Neural cell (in vitro differentiated cells): ENCODE results near the gene OLFML3. TPM values are rescaled to one million over a fixed set of nuclear protein-coding genes. Genes with fewer than 3 reads are reported as not detected.

Experiments used
- H2AFZ ChIP-seq: fragments of 200-600, 300-800 bp; sonication (generic), shearing (Covaris generic); 2 replicates; pipeline ENCODE4 v1.6.0; 2014; ENCODE audit warnings: low read depth, mild to moderate bottlenecking, antibody characterized with exemption, low read length, moderate library complexity
- H3F3A ChIP-seq: fragments of 200-600 bp; shearing (Covaris generic); 2 replicates; pipeline ENCODE4 v1.6.1; 2016; ENCODE audit warnings: mild to moderate bottlenecking, moderate library complexity, mixed read lengths, antibody characterized with exemption, low read length; ENCODE audit not compliant: insufficient read depth, poor library complexity, severe bottlenecking
- H3K27ac ChIP-seq: fragments of 200-600, 300-800 bp; sonication (generic), shearing (Covaris generic); 2 replicates; pipeline ENCODE4 v1.5.1; 2014; ENCODE audit warnings: mild to moderate bottlenecking, low read length, moderate library complexity
- H3K27me3 ChIP-seq: fragments of 300-800, 200-600 bp; sonication (generic), shearing (Covaris generic); 2 replicates; pipeline ENCODE4 v1.6.0; 2014; ENCODE audit warnings: mild to moderate bottlenecking, low read depth, low read length, moderate library complexity; ENCODE audit not compliant: insufficient read depth
- H3K36me3 ChIP-seq: fragments of 300-800, 200-600 bp; sonication (generic), shearing (Covaris generic); 2 replicates; pipeline ENCODE4 v1.5.1; 2014; ENCODE audit warnings: mild to moderate bottlenecking, antibody characterized with exemption, low read length, moderate library complexity; ENCODE audit not compliant: insufficient read depth
- H3K4me2 ChIP-seq: fragments of 300-800, 200-600 bp; sonication (generic), shearing (Covaris generic); 2 replicates; pipeline ENCODE4 v1.6.0; 2014; ENCODE audit warnings: mild to moderate bottlenecking, low read length
- H3K4me3 ChIP-seq: fragments of 300-800, 200-600 bp; sonication (generic), shearing (Covaris generic); 2 replicates; pipeline ENCODE4 v1.5.1; 2014; ENCODE audit warnings: mild to moderate bottlenecking, low read length, moderate library complexity
- H3K79me2 ChIP-seq: fragments of 200-600 bp; shearing (Covaris generic); replicated peaks from 2 replicates; pipeline ENCODE4 v1.6.0; 2014; ENCODE audit warnings: mild to moderate bottlenecking, low read length, moderate library complexity; ENCODE audit not compliant: insufficient read depth
- H3K9ac ChIP-seq: fragments of 300-800, 200-600 bp; sonication (generic), shearing (Covaris generic); 2 replicates; pipeline ENCODE4 v1.6.1; 2016; ENCODE audit warnings: mild to moderate bottlenecking, low read length, mixed read lengths
- H3K9me2 ChIP-seq: fragments of 200-600 bp; shearing (Covaris generic); 2 replicates; pipeline ENCODE4 v1.6.1; 2016; ENCODE audit warnings: mild to moderate bottlenecking, low read length, mixed read lengths; ENCODE audit not compliant: insufficient read depth
- H3K9me3 ChIP-seq: fragments of 200-600, 300-800 bp; sonication (generic), shearing (Covaris generic); 2 replicates; pipeline ENCODE4 v1.6.1; 2016; ENCODE audit warnings: mild to moderate bottlenecking, mixed run types, low read length, moderate library complexity, mixed read lengths
- H4K20me1 ChIP-seq: fragments of 200-600 bp; shearing (Covaris generic); 2 replicates; pipeline ENCODE4 v1.6.1; 2016; ENCODE audit warnings: mild to moderate bottlenecking, mixed run types; ENCODE audit not compliant: insufficient read depth
- CTCF ChIP-seq: fragments of 450-650 bp; IDR thresholded peaks from 2 replicates; pipeline ENCODE4 v1.5.1; 2014; ENCODE audit warnings: antibody characterized with exemption, mild to moderate bottlenecking, moderate library complexity; ENCODE audit not compliant: poor library complexity, severe bottlenecking
- EP300 ChIP-seq: fragments of 450-650 bp; conservative IDR thresholded peaks from 2 replicates; pipeline ENCODE4 v1.6.1; 2014; ENCODE audit warnings: antibody characterized with exemption, mild to moderate bottlenecking, moderate library complexity; ENCODE audit not compliant: poor library complexity, severe bottlenecking
- EZH2 ChIP-seq: fragments of 200-600, 300-800 bp; shearing (Covaris generic), sonication (generic); IDR thresholded peaks from 2 replicates; pipeline ENCODE4 v1.6.1; 2014; ENCODE audit warnings: antibody characterized with exemption, low read length, borderline replicate concordance, mild to moderate bottlenecking; ENCODE audit not compliant: insufficient read depth, poor library complexity, severe bottlenecking
- MXI1 ChIP-seq: fragments of 450-650 bp; conservative IDR thresholded peaks from 2 replicates; pipeline ENCODE4 v1.6.1; 2014; ENCODE audit warnings: antibody characterized with exemption, mild to moderate bottlenecking; ENCODE audit not compliant: poor library complexity, severe bottlenecking
- POLR2AphosphoS5 ChIP-seq: IDR thresholded peaks from 2 replicates; pipeline ENCODE4 v1.6.1; 2012
- RAD21 ChIP-seq: fragments of 450-650 bp; conservative IDR thresholded peaks from 2 replicates; pipeline ENCODE4 v1.6.1; 2014; ENCODE audit warnings: antibody characterized with exemption, mild to moderate bottlenecking, moderate library complexity
- REST ChIP-seq: IDR thresholded peaks from 2 replicates; pipeline ENCODE4 v1.6.1; 2012; ENCODE audit warnings: borderline replicate concordance
- SMC3 ChIP-seq: fragments of 450-650 bp; conservative IDR thresholded peaks from 2 replicates; pipeline ENCODE4 v1.6.1; 2014; ENCODE audit warnings: antibody characterized with exemption, mild to moderate bottlenecking, moderate library complexity; ENCODE audit not compliant: poor library complexity
- TAF1 ChIP-seq: IDR thresholded peaks from 2 replicates; pipeline ENCODE4 v1.6.1; 2012; ENCODE audit warnings: low read depth
- polyA plus RNA-seq: library from polyadenylated mRNA; depleted of rRNA; stranded (reverse); fragments of >200 nt; gene quantifications from 2 replicates; pipeline ENCODE4 v1.2.3, GENCODE V29; 2014

OLFML3 gene
- polyA plus RNA-seq, 1 donor from 2014 or later = not detected

- Histone ChIP-seq H3K27ac (no peak overlapping the region), H3K9ac (no peak overlapping the region), H3K4me2 (no peak overlapping the region), H3K9me3 (peaks cover 3% of the 10 kb centered on the region), H3K79me2 (no peaks in the 10 kb centered on the region), H3F3A (no peaks in the 10 kb centered on the region), H3K36me3 (no peaks in the 10 kb centered on the region), H3K4me3 (no peak overlapping the region), H2AFZ (no peak overlapping the region), H3K9me2 (no peaks in the 10 kb centered on the region), H4K20me1 (no peaks in the 10 kb centered on the region), H3K27me3 (no peaks in the 10 kb centered on the region)
- TF ChIP-seq RAD21 = no peak
- TF ChIP-seq CTCF = no peak
- no peak for TF ChIP-seq TAF1
- TF ChIP-seq REST = no peak
- no peak for TF ChIP-seq POLR2AphosphoS5
- no peak for TF ChIP-seq EP300
- no peak for TF ChIP-seq SMC3
- TF ChIP-seq MXI1 = no peak
- no peak for TF ChIP-seq EZH2
Observed at GRCh38 chr1:113995382-113995781, 16.1 kb downstream of the OLFML3 start.

- no peaks in the 10 kb centered on the region for H4K20me1 ChIP-seq
- TF ChIP-seq SMC3 = no peak
- no peak for TF ChIP-seq REST
- no peak for TF ChIP-seq MXI1
- no peak for TF ChIP-seq RAD21
- TF ChIP-seq EZH2 = no peak
- no peak for TF ChIP-seq EP300
- TF ChIP-seq POLR2AphosphoS5 = no peak
- TF ChIP-seq TAF1 = no peak
- TF ChIP-seq CTCF = no peak
- no peaks in the 10 kb centered on the region for H3K79me2 ChIP-seq
- no peak overlapping the region for H3K27ac ChIP-seq
- H3K27me3 ChIP-seq = no peaks in the 10 kb centered on the region
- H3K9me3 ChIP-seq = peaks cover 3% of the 10 kb centered on the region
- H3K9ac ChIP-seq = no peak overlapping the region
- no peak overlapping the region for H2AFZ ChIP-seq
- no peaks in the 10 kb centered on the region for H3K9me2 ChIP-seq
- no peak overlapping the region for H3K4me2 ChIP-seq
- H3K4me3 ChIP-seq = no peak overlapping the region
- no peaks in the 10 kb centered on the region for H3F3A ChIP-seq
- H3K36me3 ChIP-seq = no peaks in the 10 kb centered on the region
Observed at GRCh38 chr1:113998361-113998760, 19.1 kb downstream of the OLFML3 start.
